HCT116 (cell line): ENCODE results near the gene TRMO. TPM values are rescaled to one million over a fixed set of nuclear protein-coding genes. Genes with fewer than 3 reads are reported as not detected.

ENCODE experiments used
- ATAC-seq: fragments of 200-7000 bp; cut with Tn5 transposase; 2 replicates; pipeline ENCODE4 v1.9.1; 2020; ENCODE audit warnings: mild to moderate bottlenecking, moderate library complexity
- BruUV-seq: library from RNA; stranded (reverse); fragments of 400-500 nt; replicated peaks from 2 replicates; lab custom pipeline; 2021; lab: Mats Ljungman, UMichigan
- CTCF ChIA-PET: fragments of 300-600 bp; sonication (Branson Sonifier 250); formaldehyde crosslinking; loops from one replicate; lab custom pipeline; 2021; ENCODE audit warnings: antibody characterized with exemption; lab: Charles Lee
- POLR2A ChIA-PET: fragments of 300-600, 350-600 bp; sonication (Branson Sonifier 250); formaldehyde crosslinking; loops from one replicate; lab custom pipeline; 2021; ENCODE audit warnings: antibody characterized with exemption; lab: Charles Lee
- RAD21 ChIA-PET, 2 experiments: fragments of 300-600 bp; sonication (Branson Sonifier 250); formaldehyde crosslinking; loops; one replicate each; lab custom pipeline; 2023; ENCODE audit warnings: low total read pairs in 2 of 2; ENCODE audit not compliant: uncharacterized antibody in 2 of 2, unreplicated experiment in 2 of 2, low non-redundant PET in 1 of 2; lab: Charles Lee
- DNase-seq: peaks from one replicate; pipeline ENCODE4 v3.0.0-alpha.2; 2010; ENCODE audit warnings: low read depth, low spot score
- H2AFZ ChIP-seq: fragments of 200-600 bp; shearing (Covaris generic), sonication (generic); 2 replicates; pipeline ENCODE4 v1.6.1; 2017; ENCODE audit warnings: low read depth, mixed run types, mixed read lengths, antibody characterized with exemption, low read length; ENCODE audit not compliant: poor library complexity, severe bottlenecking
- H3K27ac ChIP-seq: 2 replicates; pipeline ENCODE4 v1.5.1; 2012; ENCODE audit warnings: low read depth, low read length
- H3K27me3 ChIP-seq: fragments of 200-600 bp; sonication (generic); 2 replicates; pipeline ENCODE4 v1.6.1; 2016; ENCODE audit warnings: mixed run types, low read length, mixed read lengths; ENCODE audit not compliant: insufficient read depth
- H3K36me3 ChIP-seq, 2 experiments: fragments of 200-500 bp in 1 of 2; fragments of 200-600 bp in 1 of 2; sonication (Bioruptor generic) in 1 of 2; sonication (generic) in 1 of 2; 2 replicates each; pipeline versions ENCODE4 v1.5.1 to v1.6.1; 2014 to 2016; ENCODE audit warnings: low read length in 2 of 2, inconsistent platforms in 1 of 2, mixed read lengths in 1 of 2, mixed run types in 1 of 2; ENCODE audit not compliant: insufficient read depth in 2 of 2, control insufficient read depth in 1 of 2
- H3K4me1 ChIP-seq, 2 experiments: fragments of 200-600 bp in 1 of 2; sonication (generic) in 1 of 2; 2 replicates each; pipeline versions ENCODE4 v1.5.1 to v1.6.1; 2012 to 2017; ENCODE audit warnings: low read length in 2 of 2, inconsistent platforms in 1 of 2, mild to moderate bottlenecking in 1 of 2, mixed read lengths in 1 of 2, mixed run types in 1 of 2, moderate library complexity in 1 of 2; ENCODE audit not compliant: insufficient read depth in 2 of 2, control insufficient read depth in 1 of 2
- H3K4me2 ChIP-seq: fragments of 200-600 bp; sonication (generic); 2 replicates; pipeline ENCODE4 v1.6.1; 2017; ENCODE audit warnings: mixed run types, low read length, mixed read lengths
- H3K4me3 ChIP-seq, 2 experiments: fragments of 200-600 bp in 1 of 2; sonication (generic) in 1 of 2; replicated peaks in 1 of 2; 2 replicates each; pipeline ENCODE4 v1.5.1; 2011 to 2016; ENCODE audit warnings: low read length in 2 of 2, control low read depth in 1 of 2, low read depth in 1 of 2, mild to moderate bottlenecking in 1 of 2, mixed read lengths in 1 of 2, mixed run types in 1 of 2
- H3K79me2 ChIP-seq: fragments of 200-600 bp; sonication (generic); 2 replicates; pipeline ENCODE4 v1.6.1; 2017; ENCODE audit warnings: mild to moderate bottlenecking, mixed run types, low read length, moderate library complexity, mixed read lengths; ENCODE audit not compliant: insufficient read depth
- H3K9ac ChIP-seq: fragments of 200-600 bp; sonication (generic); 2 replicates; pipeline ENCODE4 v1.6.1; 2016; ENCODE audit warnings: low read length, mixed read lengths
- H3K9me2 ChIP-seq: fragments of 200-600 bp; sonication (generic), shearing (Covaris generic); 2 replicates; pipeline ENCODE4 v1.6.1; 2017; ENCODE audit warnings: mixed run types, mild to moderate bottlenecking, moderate library complexity; ENCODE audit not compliant: insufficient read depth
- H3K9me3 ChIP-seq, 2 experiments: fragments of 200-500 bp in 1 of 2; fragments of 200-600 bp in 1 of 2; sonication (Bioruptor generic) in 1 of 2; sonication (generic) in 1 of 2; 2 replicates each; pipeline ENCODE4 v1.6.1; 2014 to 2017; ENCODE audit warnings: low read length in 2 of 2, mixed read lengths in 2 of 2, inconsistent platforms in 1 of 2, low read depth in 1 of 2, mild to moderate bottlenecking in 1 of 2, mixed run types in 1 of 2, moderate library complexity in 1 of 2; ENCODE audit not compliant: control insufficient read depth in 1 of 2, insufficient read depth in 1 of 2
- H4K20me1 ChIP-seq: fragments of 200-600 bp; sonication (generic), shearing (Covaris generic); 2 replicates; pipeline ENCODE4 v1.6.1; 2017; ENCODE audit warnings: mixed run types, mild to moderate bottlenecking, moderate library complexity; ENCODE audit not compliant: insufficient read depth
- EGR1 ChIP-seq: IDR thresholded peaks from 2 replicates; pipeline ENCODE4 v1.6.1; 2012; ENCODE audit warnings: low read depth
- ELF1 ChIP-seq: IDR thresholded peaks from 2 replicates; pipeline ENCODE4 v1.6.1; 2012; ENCODE audit warnings: low read depth, borderline replicate concordance
- FOSL1 ChIP-seq: IDR thresholded peaks from 2 replicates; pipeline ENCODE4 v1.6.1; 2012; ENCODE audit warnings: low read depth
- JUND ChIP-seq: IDR thresholded peaks from 2 replicates; pipeline ENCODE4 v1.6.1; 2012
- POLR2A ChIP-seq: IDR thresholded peaks from 2 replicates; pipeline ENCODE4 v1.7.0; 2011; ENCODE audit warnings: borderline replicate concordance; ENCODE audit not compliant: insufficient read depth, insufficient read length; ENCODE audit errors: extremely low read depth
- POLR2AphosphoS5 ChIP-seq: IDR thresholded peaks from 2 replicates; pipeline ENCODE4 v1.6.1; 2011; ENCODE audit warnings: mild to moderate bottlenecking, low read depth, low read length, moderate library complexity
- RAD21 ChIP-seq: IDR thresholded peaks from 2 replicates; pipeline ENCODE4 v1.6.1; 2012; ENCODE audit warnings: low read depth, mild to moderate bottlenecking
- SIN3A ChIP-seq: IDR thresholded peaks from 2 replicates; pipeline ENCODE4 v1.6.1; 2012; ENCODE audit warnings: low read depth
- SP1 ChIP-seq: IDR thresholded peaks from 2 replicates; pipeline ENCODE4 v1.6.1; 2012; ENCODE audit warnings: low read depth
- SRF ChIP-seq: IDR thresholded peaks from 2 replicates; pipeline ENCODE4 v1.6.1; 2012; ENCODE audit warnings: low read depth
- TCF7L2 ChIP-seq: IDR thresholded peaks from 2 replicates; pipeline ENCODE4 v1.7.0; 2011; ENCODE audit warnings: borderline replicate concordance, inconsistent platforms; ENCODE audit not compliant: insufficient read depth, insufficient read length; ENCODE audit errors: extremely low read depth
- YY1 ChIP-seq: IDR thresholded peaks from 2 replicates; pipeline ENCODE4 v1.6.1; 2011; ENCODE audit warnings: low read length, low read depth, moderate library complexity, mild to moderate bottlenecking; ENCODE audit not compliant: insufficient replicate concordance; ENCODE audit errors: extremely low read depth
- ZFX ChIP-seq: fragments of 450-650 bp; IDR thresholded peaks from 2 replicates; pipeline ENCODE4 v1.6.1; 2017
- ZNF274 ChIP-seq: fragments of 200-500 bp; sonication (Bioruptor generic); IDR thresholded peaks from 2 replicates; pipeline ENCODE4 v1.6.1; 2014; ENCODE audit warnings: mild to moderate bottlenecking, low read depth, low read length, inconsistent platforms
- intact Hi-C: fragments of 100-400 bp; cut with micrococcal nuclease; formaldehyde crosslinking; loops from 2 replicates; pipeline ENCODE4 v1.10.0; 2022
- total RNA-seq: library from RNA; stranded (reverse); gene quantifications from one replicate; pipeline ENCODE4 v1.2.1, GENCODE V29; 2021; ENCODE audit not compliant: unreplicated experiment
- TF ChIP-seq, protein P1 (sequence below): IDR thresholded peaks from 2 replicates; pipeline ENCODE4 v1.6.1; 2012
- TF ChIP-seq, protein P2 (sequence below), 3 experiments: fragments of 200-600 bp in 1 of 3; sonication (generic) in 1 of 3; IDR thresholded peaks in 2 of 3; conservative IDR thresholded peaks in 1 of 3; 2 replicates each; pipeline ENCODE4 v1.5.1; 2012 to 2017; ENCODE audit warnings: low read depth in 2 of 3, low read length in 2 of 3, antibody characterized with exemption in 1 of 3, borderline replicate concordance in 1 of 3, control low read depth in 1 of 3, mild to moderate bottlenecking in 1 of 3, mixed read lengths in 1 of 3, mixed run types in 1 of 3, moderate library complexity in 1 of 3; ENCODE audit not compliant: insufficient read depth in 1 of 3
- TF ChIP-seq, protein P3 (sequence below): IDR thresholded peaks from 2 replicates; pipeline ENCODE4 v1.6.1; 2012; ENCODE audit warnings: low read depth
- TF ChIP-seq, protein P4 (sequence below): IDR thresholded peaks from 2 replicates; pipeline ENCODE4 v1.6.1; 2011; ENCODE audit warnings: mild to moderate bottlenecking, low read length, moderate library complexity; ENCODE audit not compliant: insufficient replicate concordance; ENCODE audit errors: extremely low read depth

TRMO gene
- total RNA-seq, 1 experiment from 2014 or later = 10.2 TPM

DNA sequence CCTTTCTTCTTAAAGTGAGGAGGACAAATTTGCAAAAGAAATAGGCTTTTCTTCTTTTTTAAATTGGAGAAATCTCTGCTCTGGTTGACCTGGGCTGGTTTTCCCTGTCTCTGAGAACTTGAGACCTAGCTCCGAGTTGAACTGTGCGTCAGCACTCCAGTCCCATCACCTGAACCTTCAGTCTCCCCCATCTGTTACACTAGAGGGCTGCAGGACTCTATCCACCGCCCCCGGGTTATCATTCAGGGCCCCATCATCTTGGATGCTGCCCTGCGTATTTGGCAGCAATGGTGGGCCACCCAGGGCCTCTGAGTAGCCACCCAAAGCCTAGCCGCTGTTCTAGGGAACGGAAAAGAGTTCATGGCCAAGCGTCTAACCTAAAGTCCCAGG, 66.8 kb downstream of the TRMO start:
- H3K4me1 ChIP-seq = no peaks in the 10 kb centered on the region
- H3K4me2 ChIP-seq = no peak overlapping the region
- no peaks in the 10 kb centered on the region for H3K79me2 ChIP-seq
- H3K27me3 ChIP-seq = no peaks in the 10 kb centered on the region
- DNase-seq (no peak), ATAC-seq (no peak)
- H4K20me1 ChIP-seq = no peaks in the 10 kb centered on the region
- intact Hi-C loops = no loop called here
- POLR2A ChIA-PET = no interaction called here
- H3K4me3 ChIP-seq = no peak overlapping the region
- no TSS peak for BruUV-seq
- no peaks in the 10 kb centered on the region for H3K36me3 ChIP-seq
- no peak for TF ChIP-seq POLR2A
- TF ChIP-seq, protein P1, sequence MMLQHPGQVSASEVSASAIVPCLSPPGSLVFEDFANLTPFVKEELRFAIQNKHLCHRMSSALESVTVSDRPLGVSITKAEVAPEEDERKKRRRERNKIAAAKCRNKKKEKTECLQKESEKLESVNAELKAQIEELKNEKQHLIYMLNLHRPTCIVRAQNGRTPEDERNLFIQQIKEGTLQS = no peak
- no peak for TF ChIP-seq FOSL1
- no peak for TF ChIP-seq JUND
- TF ChIP-seq, protein P2, sequence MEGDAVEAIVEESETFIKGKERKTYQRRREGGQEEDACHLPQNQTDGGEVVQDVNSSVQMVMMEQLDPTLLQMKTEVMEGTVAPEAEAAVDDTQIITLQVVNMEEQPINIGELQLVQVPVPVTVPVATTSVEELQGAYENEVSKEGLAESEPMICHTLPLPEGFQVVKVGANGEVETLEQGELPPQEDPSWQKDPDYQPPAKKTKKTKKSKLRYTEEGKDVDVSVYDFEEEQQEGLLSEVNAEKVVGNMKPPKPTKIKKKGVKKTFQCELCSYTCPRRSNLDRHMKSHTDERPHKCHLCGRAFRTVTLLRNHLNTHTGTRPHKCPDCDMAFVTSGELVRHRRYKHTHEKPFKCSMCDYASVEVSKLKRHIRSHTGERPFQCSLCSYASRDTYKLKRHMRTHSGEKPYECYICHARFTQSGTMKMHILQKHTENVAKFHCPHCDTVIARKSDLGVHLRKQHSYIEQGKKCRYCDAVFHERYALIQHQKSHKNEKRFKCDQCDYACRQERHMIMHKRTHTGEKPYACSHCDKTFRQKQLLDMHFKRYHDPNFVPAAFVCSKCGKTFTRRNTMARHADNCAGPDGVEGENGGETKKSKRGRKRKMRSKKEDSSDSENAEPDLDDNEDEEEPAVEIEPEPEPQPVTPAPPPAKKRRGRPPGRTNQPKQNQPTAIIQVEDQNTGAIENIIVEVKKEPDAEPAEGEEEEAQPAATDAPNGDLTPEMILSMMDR (IDR thresholded peaks at IDR 0.05 in 2 of 3, conservative IDR thresholded peaks at IDR 0.05 in 1 of 3; ENCODE audit: borderline replicate concordance in 1 of 3, insufficient read depth in 1 of 3, low read depth in 2 of 3, low read length in 2 of 3) = no peak
- no peak for TF ChIP-seq POLR2AphosphoS5
- no peak for TF ChIP-seq TCF7L2
- TF ChIP-seq SIN3A = no peak
- TF ChIP-seq ELF1 = no peak
- TF ChIP-seq ZFX = no peak
- TF ChIP-seq, protein P3, sequence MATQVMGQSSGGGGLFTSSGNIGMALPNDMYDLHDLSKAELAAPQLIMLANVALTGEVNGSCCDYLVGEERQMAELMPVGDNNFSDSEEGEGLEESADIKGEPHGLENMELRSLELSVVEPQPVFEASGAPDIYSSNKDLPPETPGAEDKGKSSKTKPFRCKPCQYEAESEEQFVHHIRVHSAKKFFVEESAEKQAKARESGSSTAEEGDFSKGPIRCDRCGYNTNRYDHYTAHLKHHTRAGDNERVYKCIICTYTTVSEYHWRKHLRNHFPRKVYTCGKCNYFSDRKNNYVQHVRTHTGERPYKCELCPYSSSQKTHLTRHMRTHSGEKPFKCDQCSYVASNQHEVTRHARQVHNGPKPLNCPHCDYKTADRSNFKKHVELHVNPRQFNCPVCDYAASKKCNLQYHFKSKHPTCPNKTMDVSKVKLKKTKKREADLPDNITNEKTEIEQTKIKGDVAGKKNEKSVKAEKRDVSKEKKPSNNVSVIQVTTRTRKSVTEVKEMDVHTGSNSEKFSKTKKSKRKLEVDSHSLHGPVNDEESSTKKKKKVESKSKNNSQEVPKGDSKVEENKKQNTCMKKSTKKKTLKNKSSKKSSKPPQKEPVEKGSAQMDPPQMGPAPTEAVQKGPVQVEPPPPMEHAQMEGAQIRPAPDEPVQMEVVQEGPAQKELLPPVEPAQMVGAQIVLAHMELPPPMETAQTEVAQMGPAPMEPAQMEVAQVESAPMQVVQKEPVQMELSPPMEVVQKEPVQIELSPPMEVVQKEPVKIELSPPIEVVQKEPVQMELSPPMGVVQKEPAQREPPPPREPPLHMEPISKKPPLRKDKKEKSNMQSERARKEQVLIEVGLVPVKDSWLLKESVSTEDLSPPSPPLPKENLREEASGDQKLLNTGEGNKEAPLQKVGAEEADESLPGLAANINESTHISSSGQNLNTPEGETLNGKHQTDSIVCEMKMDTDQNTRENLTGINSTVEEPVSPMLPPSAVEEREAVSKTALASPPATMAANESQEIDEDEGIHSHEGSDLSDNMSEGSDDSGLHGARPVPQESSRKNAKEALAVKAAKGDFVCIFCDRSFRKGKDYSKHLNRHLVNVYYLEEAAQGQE = no peak
- TF ChIP-seq, protein P4, sequence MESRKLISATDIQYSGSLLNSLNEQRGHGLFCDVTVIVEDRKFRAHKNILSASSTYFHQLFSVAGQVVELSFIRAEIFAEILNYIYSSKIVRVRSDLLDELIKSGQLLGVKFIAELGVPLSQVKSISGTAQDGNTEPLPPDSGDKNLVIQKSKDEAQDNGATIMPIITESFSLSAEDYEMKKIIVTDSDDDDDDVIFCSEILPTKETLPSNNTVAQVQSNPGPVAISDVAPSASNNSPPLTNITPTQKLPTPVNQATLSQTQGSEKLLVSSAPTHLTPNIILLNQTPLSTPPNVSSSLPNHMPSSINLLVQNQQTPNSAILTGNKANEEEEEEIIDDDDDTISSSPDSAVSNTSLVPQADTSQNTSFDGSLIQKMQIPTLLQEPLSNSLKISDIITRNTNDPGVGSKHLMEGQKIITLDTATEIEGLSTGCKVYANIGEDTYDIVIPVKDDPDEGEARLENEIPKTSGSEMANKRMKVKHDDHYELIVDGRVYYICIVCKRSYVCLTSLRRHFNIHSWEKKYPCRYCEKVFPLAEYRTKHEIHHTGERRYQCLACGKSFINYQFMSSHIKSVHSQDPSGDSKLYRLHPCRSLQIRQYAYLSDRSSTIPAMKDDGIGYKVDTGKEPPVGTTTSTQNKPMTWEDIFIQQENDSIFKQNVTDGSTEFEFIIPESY = no peak
- TF ChIP-seq YY1 = no peak
- TF ChIP-seq EGR1 = no peak
- TF ChIP-seq RAD21 = no peak
- no peak for TF ChIP-seq SP1
- TF ChIP-seq ZNF274 = no peak
- TF ChIP-seq SRF = no peak
- no peaks in the 10 kb centered on the region for H3K9me2 ChIP-seq
- no peak overlapping the region for H3K9ac ChIP-seq
- H2AFZ ChIP-seq = no peak overlapping the region
- CTCF ChIA-PET = no interaction called here
- H3K27ac ChIP-seq = no peak overlapping the region
- RAD21 ChIA-PET = no interaction called here
- no peaks in the 10 kb centered on the region for H3K9me3 ChIP-seq
